Epithelial cell of proximal tubule (primary cell): Measurements from ENCODE around the gene MARK2. TPM values are rescaled to one million over a fixed set of nuclear protein-coding genes. Genes with fewer than 3 reads are reported as not detected.

Source experiments
- DNase-seq: peaks from one replicate; pipeline ENCODE4 v3.0.0-alpha.2; 2011; ENCODE audit warnings: low read depth
- H3K4me3 ChIP-seq: 2 replicates; pipeline ENCODE4 v1.5.1; 2011; ENCODE audit warnings: low read depth, mild to moderate bottlenecking, low read length
- total RNA-seq: library from RNA; depleted of rRNA; stranded (reverse); fragments of >200 nt; gene quantifications from 2 replicates; pipeline ENCODE4 v1.2.3, GENCODE V29; 2015
- TF ChIP-seq, protein P1 (sequence below): conservative IDR thresholded peaks from 2 replicates; pipeline ENCODE4 v1.5.1; 2012; ENCODE audit warnings: low read depth, mild to moderate bottlenecking, low read length

The MARK2 gene
- total RNA-seq, 1 donor from 2014 or later, result 36.2 TPM

DNA sequence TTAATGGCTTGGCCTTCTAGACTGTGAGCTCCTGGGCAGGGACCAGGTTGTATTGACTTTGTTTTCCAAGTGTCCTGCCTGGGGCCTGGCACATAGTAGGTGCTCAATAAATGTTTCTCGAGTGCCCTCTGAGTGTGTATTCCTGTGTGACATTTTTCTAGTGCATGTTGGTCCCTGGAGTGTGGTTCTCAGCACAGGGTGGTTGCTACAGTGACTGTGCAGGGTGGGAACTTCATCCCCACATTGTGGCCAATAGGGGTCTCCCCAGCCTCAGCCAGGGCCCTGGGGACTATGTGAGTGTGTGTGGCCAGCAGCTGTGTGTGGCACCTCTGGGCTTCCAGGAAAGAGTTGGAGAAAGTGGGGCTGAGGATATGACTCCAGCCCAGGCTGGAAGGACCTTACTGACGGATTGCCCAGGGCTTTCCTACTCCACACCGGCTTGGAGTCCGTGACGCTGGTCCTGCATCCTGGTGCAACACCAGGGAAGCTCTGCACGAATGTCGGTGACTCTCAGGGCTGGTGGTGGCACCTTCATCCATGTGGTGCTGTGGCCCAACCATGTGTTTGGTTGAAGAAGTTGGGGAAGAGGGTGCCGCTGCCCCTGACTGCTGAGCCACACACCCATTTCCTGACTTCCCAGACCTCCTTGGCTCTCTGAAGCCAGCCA is 9.0 kb upstream of the MARK2 start:
- H3K4me3 ChIP-seq, result no peak overlapping the region
- TF ChIP-seq, protein P1, sequence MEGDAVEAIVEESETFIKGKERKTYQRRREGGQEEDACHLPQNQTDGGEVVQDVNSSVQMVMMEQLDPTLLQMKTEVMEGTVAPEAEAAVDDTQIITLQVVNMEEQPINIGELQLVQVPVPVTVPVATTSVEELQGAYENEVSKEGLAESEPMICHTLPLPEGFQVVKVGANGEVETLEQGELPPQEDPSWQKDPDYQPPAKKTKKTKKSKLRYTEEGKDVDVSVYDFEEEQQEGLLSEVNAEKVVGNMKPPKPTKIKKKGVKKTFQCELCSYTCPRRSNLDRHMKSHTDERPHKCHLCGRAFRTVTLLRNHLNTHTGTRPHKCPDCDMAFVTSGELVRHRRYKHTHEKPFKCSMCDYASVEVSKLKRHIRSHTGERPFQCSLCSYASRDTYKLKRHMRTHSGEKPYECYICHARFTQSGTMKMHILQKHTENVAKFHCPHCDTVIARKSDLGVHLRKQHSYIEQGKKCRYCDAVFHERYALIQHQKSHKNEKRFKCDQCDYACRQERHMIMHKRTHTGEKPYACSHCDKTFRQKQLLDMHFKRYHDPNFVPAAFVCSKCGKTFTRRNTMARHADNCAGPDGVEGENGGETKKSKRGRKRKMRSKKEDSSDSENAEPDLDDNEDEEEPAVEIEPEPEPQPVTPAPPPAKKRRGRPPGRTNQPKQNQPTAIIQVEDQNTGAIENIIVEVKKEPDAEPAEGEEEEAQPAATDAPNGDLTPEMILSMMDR, result peak; percentile 46
- no peak for DNase-seq

DNA sequence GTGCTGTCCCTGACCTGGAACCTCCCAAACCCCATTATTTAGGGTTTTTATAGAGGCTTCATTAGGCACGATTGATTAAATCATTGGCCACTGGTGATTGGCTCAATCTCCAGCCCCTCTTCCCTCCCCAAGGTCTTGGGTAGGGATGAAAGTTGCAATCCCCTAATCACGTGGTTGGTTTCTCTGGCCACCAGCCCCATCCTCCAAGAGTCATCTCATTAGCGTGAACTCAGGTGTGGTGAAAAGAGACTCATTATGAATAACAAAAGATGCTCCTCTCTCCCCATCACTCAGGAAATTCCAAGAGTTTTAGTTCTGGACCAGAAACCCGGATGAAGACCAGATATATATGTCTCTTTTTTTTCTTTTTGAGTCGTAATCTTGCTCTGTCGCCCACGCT is 7.6 kb upstream of the MARK2 start:
- no peak overlapping the region for H3K4me3 ChIP-seq
- DNase-seq, result no peak
- TF ChIP-seq, protein P1, result no peak

DNA sequence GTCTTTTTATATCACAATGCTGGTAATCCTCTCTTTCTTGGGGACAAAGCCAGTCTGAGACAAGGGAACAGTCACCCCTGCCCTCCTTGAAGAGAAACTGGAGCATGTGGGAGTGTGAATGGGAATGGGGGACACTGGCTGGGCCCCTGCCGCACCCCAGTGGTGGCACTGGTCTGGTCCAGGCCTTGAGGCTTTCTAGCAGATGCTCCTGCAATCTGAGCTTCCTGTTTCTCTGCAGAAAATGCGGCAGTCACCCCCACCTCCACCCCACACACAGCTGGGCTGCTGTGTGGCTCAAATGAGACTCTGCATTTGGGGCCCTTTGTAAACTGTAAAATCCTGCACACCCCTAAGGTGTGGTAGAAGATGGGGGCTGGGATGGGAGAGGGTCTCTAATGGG is 6.6 kb upstream of the MARK2 start:
- TF ChIP-seq, protein P1, result no peak
- DNase-seq, result no peak
- no peak overlapping the region for H3K4me3 ChIP-seq

DNA sequence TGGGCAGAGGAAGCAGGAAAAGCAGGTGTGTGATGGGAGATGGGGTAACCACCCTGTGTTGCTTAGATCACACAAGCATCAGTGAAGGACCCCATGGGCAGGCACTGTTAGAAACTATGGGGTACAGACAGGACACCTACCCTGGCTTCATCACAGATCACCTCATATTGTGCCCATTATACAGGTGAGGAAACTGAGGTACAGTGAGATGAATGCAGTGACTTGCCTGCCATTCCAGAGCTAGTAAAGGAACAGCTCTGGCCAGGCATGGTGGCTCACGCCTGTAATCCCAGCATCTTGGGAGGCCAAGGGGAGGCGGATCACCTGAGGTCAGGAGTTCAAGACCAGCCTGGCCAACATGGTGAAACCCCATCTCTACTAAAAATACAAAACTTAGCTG is 5.9 kb upstream of the MARK2 start:
- no peak for DNase-seq
- TF ChIP-seq, protein P1, result no peak
- no peak overlapping the region for H3K4me3 ChIP-seq

DNA sequence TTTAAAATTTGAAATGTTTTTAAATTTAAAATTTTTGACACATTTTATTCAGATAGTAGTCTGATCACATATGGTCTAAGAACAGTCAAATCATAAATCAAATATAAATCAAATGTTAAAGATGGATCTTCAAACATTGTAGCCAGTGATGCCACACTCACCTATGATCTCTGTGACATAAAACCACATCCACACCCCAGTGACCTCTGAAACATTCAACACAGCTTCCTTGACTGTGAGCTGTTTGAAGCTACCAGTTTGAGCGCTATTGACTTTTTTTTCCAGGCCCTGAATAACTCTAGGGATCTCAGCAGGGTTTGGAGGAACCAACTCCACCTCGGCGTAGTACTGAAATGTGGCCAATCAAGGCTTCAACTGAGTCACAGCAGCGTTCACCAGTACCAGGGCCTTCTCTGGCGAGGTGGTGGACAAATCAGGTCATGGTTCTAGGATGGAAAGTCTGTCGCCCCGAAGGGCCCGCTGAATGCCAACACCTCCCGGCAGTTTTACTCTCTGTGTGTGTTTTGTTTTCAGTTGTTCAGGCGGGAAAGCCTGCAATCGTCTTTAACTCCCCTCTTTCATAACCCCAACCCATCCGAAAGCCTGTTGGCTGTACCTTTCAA is 4.3 kb upstream of the MARK2 start:
- no peak overlapping the region for H3K4me3 ChIP-seq
- TF ChIP-seq, protein P1, result no peak
- DNase-seq, result no peak

DNA sequence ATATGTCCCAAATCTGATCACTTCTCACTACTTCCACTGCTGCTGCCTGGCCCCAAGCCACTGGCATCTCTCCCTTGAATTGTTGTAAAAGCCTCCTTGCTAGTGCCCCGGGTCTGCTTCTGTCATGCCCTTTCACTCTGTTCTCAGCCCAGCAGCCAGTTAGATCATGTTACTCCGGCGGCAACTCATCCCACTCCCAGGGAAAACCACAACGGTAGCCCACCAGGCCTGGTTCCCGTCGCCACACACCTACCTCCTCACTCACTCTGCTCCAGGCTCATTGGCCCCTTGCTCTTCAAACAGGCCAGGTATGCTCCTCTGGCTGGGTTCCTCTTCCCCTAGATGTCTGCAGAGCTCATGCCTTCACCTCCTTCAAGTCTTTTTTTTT is 3.8 kb upstream of the MARK2 start:
- H3K4me3 ChIP-seq, result no peak overlapping the region
- TF ChIP-seq, protein P1, result no peak
- no peak for DNase-seq
